Activated gamma-delta T cell treated with Interleukin-2 at 50 U/mL for 16 hours (primary cell): ENCODE data around the gene GABARAPL1.
"Not testable (repeated sequence)": the region's sequence is repeated elsewhere in the genome, so short reads cannot be mapped to it uniquely, and the experiment has no call there.

Experiments used
- DNase-seq: peaks from one replicate; pipeline ENCODE4 v3.0.0-alpha.2; 2020

The GABARAPL1 gene

GRCh38 chr12:10204495-10204894 lies 8.2 kb upstream of the GABARAPL1 start:
- not testable (repeated sequence) for DNase-seq

- DNase-seq, result no peak
These were observed 7.4 kb upstream of the GABARAPL1 start for GRCh38 chr12:10205220-10205807.

- no peak for DNase-seq
These were observed 5.5 kb upstream of the GABARAPL1 start for GRCh38 chr12:10207136-10207535.

DNA sequence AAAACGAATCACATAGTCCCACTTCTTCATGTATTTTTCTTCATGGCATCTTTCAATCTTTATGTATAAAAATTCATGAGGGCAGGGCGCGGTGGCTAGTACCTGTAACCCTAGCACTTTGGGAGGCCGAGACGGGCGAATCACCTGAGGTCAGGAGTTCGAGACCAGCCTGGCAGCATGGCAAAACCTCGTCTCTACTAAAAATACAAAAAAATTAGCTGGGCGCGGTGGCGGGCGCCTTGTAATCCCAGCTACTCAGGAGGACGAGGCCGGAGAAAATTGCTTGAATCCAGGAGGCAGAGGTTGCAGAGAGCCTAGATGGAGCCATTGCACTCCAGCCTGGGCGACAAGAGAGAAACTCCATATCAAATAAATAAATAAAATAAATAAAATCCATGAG lies 2.5 kb upstream of the GABARAPL1 start:
- DNase-seq, result no peak

GRCh38 chr12:10211101-10211939 lies 1.4 kb upstream of the GABARAPL1 start:
- no peak for DNase-seq

GRCh38 chr12:10211940-10212738 lies 538 bp upstream of the GABARAPL1 start:
- peak; percentile 78 for DNase-seq

- DNase-seq, result peak; percentile 79
These were observed 775 bp downstream of the GABARAPL1 start for GRCh38 chr12:10213168-10214135.

DNA sequence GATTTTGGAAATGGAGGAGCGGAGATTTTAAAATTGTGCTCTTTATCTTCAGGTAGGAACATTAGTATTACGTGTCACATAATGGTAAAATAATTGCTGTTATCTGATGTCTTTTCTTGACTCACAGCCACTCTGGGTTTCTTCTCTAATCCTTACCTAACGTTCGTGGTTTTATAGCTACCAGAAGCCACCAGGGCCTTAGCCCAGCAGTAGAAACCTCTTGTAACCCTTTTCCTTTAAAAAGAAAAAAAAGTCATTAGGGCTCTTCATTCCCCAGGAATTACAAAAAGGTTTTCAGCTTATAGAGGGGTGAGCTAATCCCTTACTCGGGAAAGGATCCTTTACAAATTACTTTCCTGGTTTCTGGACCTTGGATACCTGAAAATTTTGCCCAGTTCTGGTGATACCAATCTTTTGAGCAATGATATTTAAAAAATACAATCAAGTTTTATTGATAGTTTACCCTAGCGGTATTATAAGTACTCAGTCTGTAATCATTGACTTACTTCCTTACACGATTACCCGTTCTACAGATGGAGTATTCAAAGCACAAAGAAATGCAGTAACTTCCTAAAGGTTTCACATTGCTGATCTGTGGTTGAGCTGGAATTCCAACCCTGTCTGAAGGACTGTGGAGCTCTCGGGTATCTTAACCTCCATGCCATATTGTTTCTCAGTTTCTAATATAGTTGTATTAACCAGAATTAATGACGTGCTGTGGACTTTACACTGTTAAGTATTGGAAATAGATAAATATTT lies 1.6 kb downstream of the GABARAPL1 start:
- DNase-seq, result no peak

GRCh38 chr12:10214895-10215267 lies 2.2 kb downstream of the GABARAPL1 start:
- no peak for DNase-seq

DNA sequence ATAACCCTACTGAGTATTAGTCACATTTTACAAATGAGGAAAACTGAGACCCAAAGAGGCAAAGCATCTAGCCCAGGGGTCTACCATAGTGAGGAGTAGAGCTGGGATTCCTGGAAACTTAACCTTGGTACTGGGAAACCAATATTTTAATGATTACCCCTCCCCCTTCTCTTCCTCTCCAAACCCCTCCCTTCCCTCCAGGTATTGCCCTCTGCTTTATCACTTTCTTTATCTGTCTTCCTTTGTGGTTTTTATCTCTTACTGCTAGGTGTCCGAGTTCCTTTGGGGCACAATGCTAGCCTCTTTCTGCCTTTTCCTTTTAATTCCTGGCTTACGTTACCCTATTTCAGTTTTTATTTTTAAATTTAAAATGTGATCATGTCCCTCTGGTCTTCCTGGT lies 2.8 kb downstream of the GABARAPL1 start:
- no peak for DNase-seq

GRCh38 chr12:10215946-10216345 lies 3.3 kb downstream of the GABARAPL1 start:
- DNase-seq, result peak; percentile 30

- no peak for DNase-seq
These were observed 5.3 kb downstream of the GABARAPL1 start for GRCh38 chr12:10218021-10218420.

DNA sequence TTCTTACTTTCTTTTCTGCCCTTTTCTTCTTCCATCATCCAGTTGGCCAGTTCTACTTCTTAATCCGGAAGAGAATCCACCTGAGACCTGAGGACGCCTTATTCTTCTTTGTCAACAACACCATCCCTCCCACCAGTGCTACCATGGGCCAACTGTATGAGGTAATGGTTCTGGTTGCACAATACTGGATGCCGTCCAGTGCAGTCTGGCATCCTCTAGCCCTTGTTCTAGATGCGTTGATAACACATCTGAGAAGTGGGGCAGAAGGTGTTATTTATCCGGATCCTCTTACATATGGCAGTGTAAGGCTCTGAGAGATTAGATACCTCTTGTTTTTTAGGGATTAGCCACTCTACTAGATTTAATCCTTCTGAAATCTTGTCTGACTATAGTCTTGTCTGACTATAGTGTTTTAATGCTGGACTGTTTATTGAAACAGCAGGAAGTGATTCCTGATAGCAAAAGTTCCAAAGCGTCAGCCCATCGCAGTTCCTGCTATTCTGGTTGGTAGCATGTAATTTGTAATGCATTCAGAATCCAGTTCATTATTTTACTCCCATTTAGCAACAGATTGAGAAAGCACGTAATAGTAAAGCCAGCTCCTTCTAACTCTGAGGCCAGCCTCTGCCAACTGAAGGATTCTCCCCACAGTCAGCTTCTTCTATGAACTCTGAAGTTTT lies 7.9 kb downstream of the GABARAPL1 start:
- DNase-seq, result no peak

DNA sequence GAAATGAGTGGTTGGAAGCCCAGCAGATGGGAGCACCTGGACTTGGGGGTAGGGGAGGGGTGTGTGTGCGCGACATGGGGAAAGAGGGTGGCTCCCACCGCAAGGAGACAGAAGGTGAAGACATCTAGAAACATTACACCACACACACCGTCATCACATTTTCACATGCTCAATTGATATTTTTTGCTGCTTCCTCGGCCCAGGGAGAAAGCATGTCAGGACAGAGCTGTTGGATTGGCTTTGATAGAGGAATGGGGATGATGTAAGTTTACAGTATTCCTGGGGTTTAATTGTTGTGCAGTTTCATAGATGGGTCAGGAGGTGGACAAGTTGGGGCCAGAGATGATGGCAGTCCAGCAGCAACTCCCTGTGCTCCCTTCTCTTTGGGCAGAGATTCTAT lies 9.2 kb downstream of the GABARAPL1 start:
- no peak for DNase-seq

GRCh38 chr12:10223208-10223607 lies 10.5 kb downstream of the GABARAPL1 start:
- DNase-seq, result no peak

DNA sequence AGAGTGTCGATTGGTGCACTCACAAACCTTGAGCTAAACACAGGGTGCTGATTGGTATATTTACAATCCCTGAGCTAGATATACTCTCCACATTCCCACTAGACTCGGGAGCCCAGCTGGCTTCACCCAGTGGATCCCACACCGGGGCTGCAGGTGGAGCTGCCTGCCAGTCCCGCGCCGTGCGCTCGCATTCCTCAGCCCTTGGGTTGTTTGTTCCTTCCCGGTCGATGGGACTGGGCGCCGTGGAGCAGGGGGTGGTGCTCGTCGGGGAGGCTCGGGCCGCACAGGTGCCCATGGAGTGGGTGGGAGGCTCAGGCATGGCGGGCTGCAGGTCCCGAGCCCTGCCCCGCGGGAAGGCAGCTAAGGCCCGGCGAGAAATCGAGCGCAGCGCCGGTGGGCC lies 12.7 kb downstream of the GABARAPL1 start:
- DNase-seq, result not testable (repeated sequence)

- DNase-seq, result no peak
These were observed 13.4 kb downstream of the GABARAPL1 start for GRCh38 chr12:10226086-10226485.

- DNase-seq, result no peak
These were observed 14.1 kb downstream of the GABARAPL1 start for GRCh38 chr12:10226731-10227130.

DNA sequence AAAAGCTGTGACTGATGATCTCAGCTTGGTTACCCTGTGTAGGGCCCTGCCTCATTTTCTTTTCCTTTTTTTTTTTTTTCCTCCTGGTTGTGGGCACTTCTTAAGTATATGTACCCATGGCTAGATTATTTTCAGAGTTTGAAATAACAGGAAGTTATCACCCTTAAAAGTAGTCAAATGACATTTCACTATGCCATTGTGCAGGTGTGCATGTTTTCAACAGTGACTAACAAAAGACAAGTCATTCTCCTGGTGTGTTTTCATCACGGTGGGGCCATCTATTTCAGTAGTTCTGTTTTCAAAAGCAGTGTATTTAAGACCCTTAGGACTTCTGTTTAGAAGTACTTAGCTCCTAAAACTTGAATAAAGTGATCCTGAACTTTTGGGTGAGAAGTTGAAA lies 15.0 kb downstream of the GABARAPL1 start:
- DNase-seq, result no peak

DNA sequence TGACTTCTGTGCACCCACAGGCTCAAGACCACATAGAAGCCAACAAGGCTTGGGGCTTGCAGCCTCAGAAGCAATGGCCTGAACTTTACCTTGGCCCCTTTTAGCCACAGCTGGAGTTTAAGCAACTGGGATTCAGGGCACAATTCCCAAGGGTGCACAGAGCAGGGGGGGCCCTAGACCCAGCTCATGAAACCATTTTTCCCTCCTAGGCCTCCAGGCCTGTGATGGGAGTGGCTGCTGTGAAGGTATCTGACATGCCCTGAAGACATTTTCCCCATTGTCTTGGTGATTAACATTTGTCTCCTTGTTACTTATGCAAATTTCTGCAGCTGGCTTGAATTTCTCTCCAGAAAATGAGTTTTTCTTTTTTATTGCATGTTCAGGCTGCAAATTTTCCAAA lies 21.9 kb downstream of the GABARAPL1 start:
- DNase-seq, result no peak
